Measurements from ENCODE around the gene RNF208. TPM values are rescaled to one million over a fixed set of nuclear protein-coding genes. Genes with fewer than 3 reads are reported as not detected.

Gene RNF208
- total RNA-seq, 2 experiments from 2014 or later = 2.1 to 2.7 TPM

DNA sequence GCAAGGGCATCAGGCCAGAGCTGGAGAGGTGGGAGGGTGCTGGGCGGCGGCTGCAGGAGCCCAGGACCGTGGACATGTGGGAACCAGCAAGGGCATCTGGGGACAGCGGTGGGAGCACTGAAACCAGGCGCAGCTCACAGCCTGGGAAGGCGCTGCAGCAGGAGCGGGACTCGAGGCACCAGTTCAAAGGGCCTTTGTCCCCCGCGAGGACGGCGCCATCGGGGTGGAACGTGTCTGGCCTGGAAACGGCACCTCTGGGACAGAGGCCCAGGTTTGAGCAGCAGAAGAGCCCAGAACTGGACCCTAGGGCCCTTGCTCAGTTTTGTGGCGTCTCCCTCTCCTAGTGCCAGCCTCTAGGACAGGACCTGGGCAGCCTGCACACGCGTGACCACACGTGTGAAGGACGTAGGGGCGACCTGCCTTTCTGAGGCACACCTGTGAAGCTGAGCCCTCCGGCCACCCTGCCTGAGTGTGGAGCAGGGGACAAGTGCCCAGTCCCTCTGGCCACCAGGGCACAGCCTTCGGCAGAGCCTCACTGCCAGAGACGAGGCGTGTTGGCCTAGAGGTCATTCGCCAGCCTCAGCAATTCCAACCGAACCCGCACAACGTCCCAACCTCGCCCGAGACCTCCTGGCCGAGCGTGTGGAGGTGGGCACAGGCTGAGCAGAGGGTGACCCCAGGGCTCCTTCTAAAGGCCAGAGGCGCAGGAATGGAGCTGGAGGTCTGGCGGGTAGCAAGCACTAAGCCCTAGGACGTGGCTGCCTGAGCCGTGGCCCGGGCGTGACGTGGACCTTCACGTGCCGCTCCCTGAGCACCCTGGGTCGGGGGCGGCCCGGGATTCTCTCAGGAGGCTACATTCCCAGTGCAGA, 48.0 kb downstream of the RNF208 start:
- DNase-seq = no peak
- ChIA-PET CTCF (interaction anchor here (1.3 kb wide), 1 partner anchor 45 kb away, joined by 3 read pairs; no protein-coding TSS in a partner anchor), POLR2A (no interaction called here)
- no peaks in the 10 kb centered on the region for H3K4me1 Mint-ChIP-seq
- H3K27ac Mint-ChIP-seq = no peak overlapping the region
- H3K27me3 Mint-ChIP-seq = peaks cover 25% of the 10 kb centered on the region
- no peaks in the 10 kb centered on the region for H3K36me3 Mint-ChIP-seq (ENCODE audit: low read depth)
- H3K9me3 Mint-ChIP-seq = no peaks in the 10 kb centered on the region
- no peak overlapping the region for H3K4me3 Mint-ChIP-seq

DNA sequence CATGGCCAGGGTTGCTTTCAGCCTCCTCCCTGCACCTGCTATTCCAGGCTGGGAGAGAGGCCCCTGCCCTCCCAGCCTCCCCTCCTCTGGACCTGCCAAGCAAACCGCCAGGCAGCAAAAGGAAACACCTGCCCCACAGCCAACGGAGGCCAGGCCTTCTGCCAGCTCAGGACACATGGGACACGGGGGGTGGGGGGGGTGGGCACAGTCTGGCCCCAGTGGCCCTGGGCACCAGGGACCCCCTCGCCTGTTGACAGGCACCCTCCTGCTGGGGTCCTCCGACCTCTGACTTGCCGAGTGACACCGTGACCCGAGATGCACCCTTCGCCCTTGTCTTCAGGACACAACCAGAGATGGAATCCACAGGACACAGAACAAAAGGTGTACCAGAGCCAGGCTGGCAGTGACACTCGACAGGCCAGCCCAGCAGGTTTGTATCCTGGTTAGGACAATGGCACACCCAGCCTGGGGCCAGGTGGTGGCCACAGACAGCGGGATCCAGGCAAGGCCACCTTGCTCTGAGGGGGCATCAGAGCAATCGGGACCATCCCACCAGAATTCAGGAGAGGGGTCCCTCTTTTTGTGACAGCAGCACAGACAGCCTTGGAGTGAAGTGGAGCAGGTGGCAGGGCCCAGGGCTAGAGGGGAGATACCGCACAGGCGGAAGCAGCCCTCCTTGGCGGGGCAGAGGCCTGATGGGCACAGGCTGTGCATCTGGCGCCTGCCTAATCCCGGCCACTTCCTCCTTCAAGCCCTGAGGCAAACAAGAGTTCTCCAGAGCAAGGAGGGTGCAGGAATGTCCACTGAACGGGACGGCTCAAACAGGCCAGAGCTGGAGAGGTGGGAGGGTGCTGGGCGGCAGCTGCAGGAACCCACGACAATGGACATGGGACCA, 48.9 kb downstream of the RNF208 start:
- CTCF ChIA-PET = interaction anchor here (1.3 kb wide), 1 partner anchor 44 kb away, joined by 3 read pairs; no protein-coding TSS in a partner anchor
- H3K4me1 Mint-ChIP-seq = no peaks in the 10 kb centered on the region
- peaks cover 27% of the 10 kb centered on the region for H3K27me3 Mint-ChIP-seq
- no peaks in the 10 kb centered on the region for H3K36me3 Mint-ChIP-seq (ENCODE audit: low read depth)
- POLR2A ChIA-PET = no interaction called here
- no peak for DNase-seq
- H3K9me3 Mint-ChIP-seq = no peaks in the 10 kb centered on the region
- H3K4me3 Mint-ChIP-seq = no peak overlapping the region
- no peak overlapping the region for H3K27ac Mint-ChIP-seq

DNA sequence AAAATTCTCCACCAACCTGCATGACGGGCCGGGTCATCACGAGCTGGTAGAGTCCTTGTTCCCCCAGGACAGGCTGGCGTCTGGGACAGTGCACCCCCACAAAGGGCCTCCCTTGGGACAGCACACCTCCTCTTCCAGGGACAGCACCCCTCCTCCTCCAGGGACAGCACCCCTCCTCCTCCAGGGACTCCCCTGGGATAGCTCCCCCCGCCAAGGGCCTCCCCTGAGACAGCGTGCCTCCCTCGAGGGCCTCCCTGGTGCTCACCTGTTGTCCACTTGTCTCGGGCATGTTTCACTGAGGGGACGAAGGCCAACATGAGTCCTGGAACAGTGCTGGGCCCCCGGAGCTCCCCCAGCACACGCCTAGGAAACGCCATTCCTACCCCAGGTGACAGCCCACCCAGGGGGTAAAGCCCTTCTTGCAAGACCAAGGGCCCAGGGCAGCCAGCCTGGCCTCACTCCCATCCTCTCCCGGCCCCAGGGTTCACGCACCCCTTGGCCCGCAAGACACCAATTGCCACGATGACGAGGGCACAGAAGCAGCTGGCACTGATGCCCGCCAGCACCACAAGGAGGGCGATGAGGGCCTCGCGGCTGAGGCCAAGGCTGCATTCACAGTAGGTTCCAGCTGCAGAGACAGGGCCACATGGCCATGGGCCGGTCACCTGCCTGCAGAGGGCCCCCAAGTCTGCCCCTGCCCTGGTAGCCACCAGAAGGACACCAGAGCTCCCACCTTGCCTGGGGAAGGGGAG, 50.7 kb downstream of the RNF208 start:
- ChIA-PET CTCF (interaction anchor here (0.6 to 2.1 kb wide), 3 partner anchors 17 to 75 kb away, joined by 3 to 6 read pairs (median 3); partner anchors contain the start of genes ANAPC2 and SSNA1), POLR2A (no interaction called here)
- H3K4me3 Mint-ChIP-seq = no peak overlapping the region
- H3K9me3 Mint-ChIP-seq = no peaks in the 10 kb centered on the region
- no peaks in the 10 kb centered on the region for H3K36me3 Mint-ChIP-seq (ENCODE audit: low read depth)
- no peak for DNase-seq
- H3K4me1 Mint-ChIP-seq = no peaks in the 10 kb centered on the region
- H3K27me3 Mint-ChIP-seq = peaks cover 33% of the 10 kb centered on the region
- H3K27ac Mint-ChIP-seq = no peak overlapping the region

DNA sequence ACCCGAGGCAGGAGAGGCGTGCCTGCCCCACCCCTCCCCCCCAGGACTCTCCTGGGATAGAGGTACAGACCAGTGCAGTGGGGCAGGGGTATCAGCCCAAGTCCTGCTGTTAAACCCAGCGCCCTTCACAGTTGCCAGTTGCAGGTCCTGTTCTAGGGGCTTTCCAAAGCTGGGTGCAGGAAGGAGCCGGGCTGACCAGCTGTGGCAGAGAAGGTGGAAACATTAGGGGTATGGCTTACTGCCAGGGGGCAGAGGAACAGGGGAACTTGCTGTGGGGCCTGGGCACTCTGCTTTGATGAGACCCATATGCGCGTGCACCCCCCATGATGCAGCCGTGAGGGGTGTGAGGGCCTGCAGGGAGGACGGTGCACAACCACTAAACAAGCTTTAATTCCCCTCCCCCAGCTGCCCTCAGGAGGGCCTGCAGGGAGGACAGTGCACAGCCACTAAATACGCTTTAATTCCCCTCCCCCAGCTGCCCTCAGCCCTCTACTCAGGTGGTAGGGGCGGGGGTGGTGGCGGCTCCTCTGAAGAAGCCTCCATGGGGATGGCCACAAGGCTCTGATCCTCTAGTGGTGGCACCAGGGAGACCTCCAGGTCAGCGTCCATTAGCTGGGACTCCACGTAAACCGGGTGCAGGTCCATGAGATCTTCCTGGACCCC, 51.4 kb downstream of the RNF208 start:
- CTCF ChIA-PET = interaction anchor here (1.0 to 2.1 kb wide), 2 partner anchors 18 to 51 kb away, joined by 3 to 6 read pairs; partner anchors contain the start of genes ANAPC2 and SSNA1
- no peaks in the 10 kb centered on the region for H3K9me3 Mint-ChIP-seq
- POLR2A ChIA-PET = no interaction called here

More for the DNA sequence above, 51.4 kb downstream of the RNF208 start:
- H3K36me3 Mint-ChIP-seq (ENCODE audit: low read depth) = no peaks in the 10 kb centered on the region
- H3K4me1 Mint-ChIP-seq = no peaks in the 10 kb centered on the region
- DNase-seq = no peak
- no peak overlapping the region for H3K27ac Mint-ChIP-seq
- H3K27me3 Mint-ChIP-seq = peaks cover 35% of the 10 kb centered on the region
- H3K4me3 Mint-ChIP-seq = no peak overlapping the region

Other genes with a start within 250 kb of the RNF208 start
- 10 to 100 TPM; 22.1 to 24.0 TPM for gene PTGDS, start 244.7 kb downstream of the RNF208 start, total RNA-seq
- gene LCNL1, start 239.2 kb downstream of the RNF208 start, total RNA-seq = under 1 TPM; 0.48 to 0.67 TPM
- 10 to 100 TPM; 80.2 to 98.4 TPM for gene PAXX, start 229.8 kb downstream of the RNF208 start, total RNA-seq
- gene CLIC3, start 225.7 kb downstream of the RNF208 start, total RNA-seq = 1 to 10 TPM; 2.6 to 4.4 TPM
- gene ABCA2, start 194.0 kb downstream of the RNF208 start, total RNA-seq = 10 to 100 TPM; 67.7 to 70.3 TPM
- gene FUT7, start 190.2 kb downstream of the RNF208 start, total RNA-seq = 10 to 100 TPM in 1 of 2 experiments, 1 to 10 TPM in 1; 8.9 to 10.3 TPM
- gene NPDC1, start 176.1 kb downstream of the RNF208 start, total RNA-seq = 10 to 100 TPM; 35.5 to 41.4 TPM
- gene ENTPD2, start 168.2 kb downstream of the RNF208 start, total RNA-seq = not detected
- 10 to 100 TPM; 33.8 to 40.6 TPM for gene SAPCD2, start 151.7 kb downstream of the RNF208 start, total RNA-seq
- gene UAP1L1, start 144.7 kb downstream of the RNF208 start, total RNA-seq = 10 to 100 TPM; 19.1 to 21.9 TPM
- gene MAN1B1, start 135.3 kb downstream of the RNF208 start, total RNA-seq = 10 to 100 TPM; 43.0 to 55.0 TPM
- gene DPP7, start 107.5 kb downstream of the RNF208 start, total RNA-seq = 100 to 1,000 TPM; 206 to 259 TPM
- gene GRIN1, start 83.1 kb downstream of the RNF208 start, total RNA-seq = under 1 TPM in 1 of 2 experiments, not detected in 1; 0.05 TPM
- gene LRRC26, start 52.2 kb downstream of the RNF208 start, total RNA-seq = not detected
- gene TMEM210, start 50.2 kb downstream of the RNF208 start, total RNA-seq = not detected
- gene ANAPC2, start 33.7 kb downstream of the RNF208 start, total RNA-seq = 10 to 100 TPM; 61.3 to 76.1 TPM
- gene SSNA1, start 33.6 kb downstream of the RNF208 start, total RNA-seq = 10 to 100 TPM; 74.8 to 81.3 TPM
- gene TPRN, start 21.5 kb downstream of the RNF208 start, total RNA-seq = 1 to 10 TPM; 8.9 TPM
- gene TMEM203, start 16.6 kb downstream of the RNF208 start, total RNA-seq = 10 to 100 TPM; 28.5 to 34.0 TPM
- 10 to 100 TPM; 38.4 to 44.2 TPM for gene NDOR1, start 16.5 kb downstream of the RNF208 start, total RNA-seq
- under 1 TPM; 0.35 to 0.72 TPM for gene CYSRT1, start 2.9 kb upstream of the RNF208 start, total RNA-seq
- under 1 TPM in 1 of 2 experiments, not detected in 1; 0.10 TPM for gene RNF224, start 5.3 kb upstream of the RNF208 start, total RNA-seq
- gene SLC34A3, start 8.7 kb upstream of the RNF208 start, total RNA-seq = not detected
- 100 to 1,000 TPM; 355 to 382 TPM for gene TUBB4B, start 19.0 kb upstream of the RNF208 start, total RNA-seq
- not detected for gene STPG3, start 29.0 kb upstream of the RNF208 start, total RNA-seq
- gene NELFB, start 33.1 kb upstream of the RNF208 start, total RNA-seq = 10 to 100 TPM; 54.1 to 66.6 TPM
- gene TOR4A, start 55.5 kb upstream of the RNF208 start, total RNA-seq = 1 to 10 TPM; 6.0 to 7.1 TPM
- gene NRARP, start 80.0 kb upstream of the RNF208 start, total RNA-seq = under 1 TPM; 0.32 to 0.44 TPM
- 10 to 100 TPM; 10.3 to 13.2 TPM for gene EXD3, start 200.9 kb upstream of the RNF208 start, total RNA-seq
- 1 to 10 TPM in 1 of 2 experiments, under 1 TPM in 1; 0.46 to 1.1 TPM for gene NOXA1, start 201.2 kb upstream of the RNF208 start, total RNA-seq
- not detected for gene ENTPD8, start 219.1 kb upstream of the RNF208 start, total RNA-seq
- gene NSMF, start 237.1 kb upstream of the RNF208 start, total RNA-seq = 10 to 100 TPM; 57.6 to 60.3 TPM

Measured in activated CD4-positive, alpha-beta T cell treated with anti-CD3 and anti-CD28 coated beads, Interleukin-2, amount 10 ng/mL, durations not matched to agents 7 days and 5 days (primary cell).